Endothelial cell of umbilical vein (primary cell): ENCODE results near the gene PARD3B. TPM values are rescaled to one million over a fixed set of nuclear protein-coding genes. Genes with fewer than 3 reads are reported as not detected.

Experiments
- BruUV-seq: library from RNA; stranded (reverse); fragments of 400-500 nt; replicated peaks from 2 replicates; lab custom pipeline; 2021; lab: Mats Ljungman, UMichigan
- CTCF ChIA-PET: fragments of 300-600, 350-600 bp; sonication (Branson Sonifier 250); formaldehyde crosslinking; loops from one replicate; lab custom pipeline; 2021; ENCODE audit warnings: antibody characterized with exemption, inconsistent platforms; lab: Charles Lee
- POLR2A ChIA-PET: fragments of 300-600, 350-600 bp; sonication (Branson Sonifier 250); formaldehyde crosslinking; loops from one replicate; lab custom pipeline; 2021; ENCODE audit warnings: antibody characterized with exemption, inconsistent platforms; lab: Charles Lee
- DNase-seq: peaks from one replicate; pipeline ENCODE4 v3.0.0-alpha.2; 2011; ENCODE audit warnings: low read depth, low spot score
- FAIRE-seq: peaks from 2 replicates; lab custom pipeline; 2011; peaks lifted over from hg19 to GRCh38; lab: Jason Lieb, UNC
- H2AFZ ChIP-seq: 2 replicates; pipeline ENCODE4 v1.6.0; 2012; ENCODE audit warnings: low read depth, low read length, control low read depth, inconsistent platforms
- H3K27ac ChIP-seq: 2 replicates; pipeline ENCODE4 v1.5.1; 2011; ENCODE audit warnings: low read depth, mild to moderate bottlenecking, control low read depth, low read length, moderate library complexity; ENCODE audit not compliant: insufficient read depth
- H3K27me3 ChIP-seq, 2 experiments: 2 replicates each; pipeline versions ENCODE4 v1.6.0 to v1.6.1; 2011; ENCODE audit warnings: low read length in 2 of 2, mixed read lengths in 1 of 2; ENCODE audit not compliant: control insufficient read depth in 2 of 2, insufficient read depth in 2 of 2
- H3K36me3 ChIP-seq, 2 experiments: 2 replicates in 1 of 2; 3 replicates in 1 of 2; pipeline ENCODE4 v1.5.1; 2011; ENCODE audit warnings: low read length in 2 of 2, mild to moderate bottlenecking in 1 of 2, moderate library complexity in 1 of 2; ENCODE audit not compliant: control insufficient read depth in 2 of 2, insufficient read depth in 2 of 2; ENCODE audit errors: extremely low read depth in 1 of 2
- H3K4me1 ChIP-seq: 3 replicates; pipeline ENCODE4 v1.5.1; 2011; ENCODE audit warnings: mild to moderate bottlenecking, low read length; ENCODE audit not compliant: control insufficient read depth, insufficient read depth; ENCODE audit errors: extremely low read depth
- H3K4me2 ChIP-seq: 2 replicates; pipeline ENCODE4 v1.6.1; 2011; ENCODE audit warnings: low read length, control low read depth, mixed read lengths; ENCODE audit not compliant: insufficient read depth
- H3K4me3 ChIP-seq, 3 experiments: fragments of 200-600 bp in 1 of 3; sonication (generic), shearing (Covaris generic) in 1 of 3; replicated peaks in 1 of 3; 2 replicates each; pipeline ENCODE4 v1.5.1; 2011 to 2016; ENCODE audit warnings: control low read depth in 3 of 3, low read length in 3 of 3, mild to moderate bottlenecking in 2 of 3, inconsistent platforms in 1 of 3, low read depth in 1 of 3, moderate library complexity in 1 of 3; ENCODE audit not compliant: insufficient read depth in 1 of 3
- H3K79me2 ChIP-seq: 2 replicates; pipeline ENCODE4 v1.6.0; 2012; ENCODE audit warnings: low read length, inconsistent platforms; ENCODE audit not compliant: control insufficient read depth, insufficient read depth
- H3K9ac ChIP-seq: replicated peaks from 2 replicates; pipeline ENCODE3; 2011; ENCODE audit warnings: low read length, control low read depth; ENCODE audit not compliant: insufficient read depth; ENCODE audit errors: extremely low read depth
- H3K9me1 ChIP-seq: replicated peaks from 3 replicates; pipeline ENCODE4 v1.6.0; 2011; ENCODE audit warnings: mild to moderate bottlenecking, low read length; ENCODE audit not compliant: control insufficient read depth, insufficient read depth; ENCODE audit errors: extremely low read depth
- H3K9me3 ChIP-seq: replicated peaks from 2 replicates; pipeline ENCODE4 v1.5.1; 2012; ENCODE audit warnings: low read length, inconsistent platforms; ENCODE audit not compliant: control insufficient read depth, insufficient read depth
- H4K20me1 ChIP-seq: replicated peaks from 2 replicates; pipeline ENCODE3; 2011; ENCODE audit warnings: mild to moderate bottlenecking, low read length; ENCODE audit not compliant: control insufficient read depth, insufficient read depth; ENCODE audit errors: extremely low read depth
- EZH2 ChIP-seq: IDR thresholded peaks from 2 replicates; pipeline ENCODE4 v1.6.1; 2012; ENCODE audit warnings: borderline replicate concordance, low read depth, mild to moderate bottlenecking, moderate library complexity, low read length, inconsistent platforms; ENCODE audit not compliant: severe bottlenecking
- FOS ChIP-seq: IDR thresholded peaks from 2 replicates; pipeline ENCODE4 v1.6.1; 2011; ENCODE audit warnings: mild to moderate bottlenecking, low read length, moderate library complexity, borderline replicate concordance; ENCODE audit not compliant: insufficient read depth
- GATA2 ChIP-seq: IDR thresholded peaks from 2 replicates; pipeline ENCODE4 v1.7.0; 2011; ENCODE audit warnings: low read depth, mild to moderate bottlenecking, moderate library complexity, mixed read lengths, low read length; ENCODE audit not compliant: insufficient read length, insufficient read depth
- JUN ChIP-seq: IDR thresholded peaks from 2 replicates; pipeline ENCODE4 v1.6.1; 2011; ENCODE audit warnings: borderline replicate concordance, low read depth; ENCODE audit not compliant: insufficient read length, insufficient read depth
- MYC ChIP-seq: IDR thresholded peaks from one replicate; pipeline ENCODE4 v1.6.1; 2011; ENCODE audit warnings: mild to moderate bottlenecking, low read depth, low read length
- POLR2A ChIP-seq: IDR thresholded peaks from 2 replicates; pipeline ENCODE4 v1.6.1; 2012; ENCODE audit warnings: low read depth, mild to moderate bottlenecking, control low read depth, low read length
- POLR2AphosphoS5 ChIP-seq: IDR thresholded peaks from 2 replicates; pipeline ENCODE4 v1.6.1; 2012; ENCODE audit warnings: low read depth, mild to moderate bottlenecking, control low read depth, low read length, moderate library complexity; ENCODE audit not compliant: insufficient read depth
- dilution Hi-C: fragments of 300-500 bp; cut with MboI; formaldehyde crosslinking; loops from one replicate; pipeline ENCODE4 v1.15.0; 2019; ENCODE audit warnings: low sequenced_read_pairs; ENCODE audit not compliant: extremely low pct_ligation_motif_present
- intact Hi-C: fragments of 100-400 bp; cut with micrococcal nuclease; formaldehyde crosslinking; loops from one replicate; pipeline ENCODE4 v1.10.0; 2022
- polyA plus RNA-seq, 4 experiments: library from polyadenylated mRNA; depleted of rRNA in 3 of 4; stranded (reverse) in 3 of 4; unstranded in 1 of 4; fragments of >200 nt; gene quantifications; 2 replicates each; pipeline versions ENCODE4 v1.2.1 to v1.2.3, GENCODE V29; 2011 to 2012; ENCODE audit warnings: missing spikeins in 1 of 4
- total RNA-seq: library from RNA; stranded (reverse); gene quantifications from 2 replicates; pipeline ENCODE4 v1.2.3, GENCODE V29; 2021
- TF ChIP-seq, protein P1 (sequence below), 2 donors: IDR thresholded peaks; 1 replicate in 1 of 2; 2 replicates in 1 of 2; pipeline ENCODE4 v1.5.1; 2011; ENCODE audit warnings: low read length in 2 of 2, mild to moderate bottlenecking in 2 of 2, moderate library complexity in 2 of 2, control low read depth in 1 of 2, inconsistent platforms in 1 of 2, low read depth in 1 of 2; ENCODE audit not compliant: insufficient read depth in 1 of 2; ENCODE audit errors: extremely low read depth in 1 of 2
- TF ChIP-seq, protein P2 (sequence below): IDR thresholded peaks from 2 replicates; pipeline ENCODE4 v1.6.1; 2011; ENCODE audit not compliant: insufficient read depth, insufficient read length

PARD3B gene
- total and polyA plus RNA-seq, 2 donors (not counting 3 experiments of a cell fraction or from before 2014, with no cell fraction given) = 2.2 to 30.9 TPM

DNA sequence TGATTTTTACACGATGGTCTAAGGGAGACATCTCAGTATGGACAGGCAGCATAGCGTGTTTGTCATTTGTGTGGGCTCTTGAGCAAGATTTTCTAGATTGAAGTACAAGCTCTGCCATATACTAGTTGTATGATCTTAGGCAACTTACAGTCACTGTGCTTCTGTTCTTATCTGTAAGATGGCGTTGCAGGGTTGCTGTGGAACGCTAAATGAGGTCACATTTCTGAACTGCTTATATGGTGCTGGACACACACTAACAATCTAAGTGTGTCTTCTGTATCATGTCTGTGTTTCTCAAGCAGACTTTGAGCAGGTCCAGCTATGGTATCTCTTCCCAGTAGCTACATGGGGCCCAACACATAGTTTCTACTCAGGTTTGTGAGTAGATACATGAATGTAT lies 29.2 kb downstream of the PARD3B start:
- Histone ChIP-seq H4K20me1 (no peaks in the 10 kb centered on the region), H3K4me3 (no peak overlapping the region), H3K9me3 (no peaks in the 10 kb centered on the region), H3K4me2 (no peak overlapping the region), H3K4me1 (no peaks in the 10 kb centered on the region), H3K27ac (no peak overlapping the region), H3K36me3 (no peaks in the 10 kb centered on the region), H3K79me2 (peaks cover 4% of the 10 kb centered on the region), H3K9me1 (no peaks in the 10 kb centered on the region), H3K27me3 (no peaks in the 10 kb centered on the region), H2AFZ (no peak overlapping the region), H3K9ac (no peak overlapping the region)
- BruUV-seq = no TSS peak
- intact Hi-C loops (no loop called here), dilution Hi-C loops (no loop called here)
- CTCF ChIA-PET = interaction anchor here (0.7 kb wide), 1 partner anchor 36 kb away, joined by 3 read pairs; no protein-coding TSS in a partner anchor
- no peak for FAIRE-seq
- POLR2A ChIA-PET = no interaction called here
- TF ChIP-seq, protein P1, sequence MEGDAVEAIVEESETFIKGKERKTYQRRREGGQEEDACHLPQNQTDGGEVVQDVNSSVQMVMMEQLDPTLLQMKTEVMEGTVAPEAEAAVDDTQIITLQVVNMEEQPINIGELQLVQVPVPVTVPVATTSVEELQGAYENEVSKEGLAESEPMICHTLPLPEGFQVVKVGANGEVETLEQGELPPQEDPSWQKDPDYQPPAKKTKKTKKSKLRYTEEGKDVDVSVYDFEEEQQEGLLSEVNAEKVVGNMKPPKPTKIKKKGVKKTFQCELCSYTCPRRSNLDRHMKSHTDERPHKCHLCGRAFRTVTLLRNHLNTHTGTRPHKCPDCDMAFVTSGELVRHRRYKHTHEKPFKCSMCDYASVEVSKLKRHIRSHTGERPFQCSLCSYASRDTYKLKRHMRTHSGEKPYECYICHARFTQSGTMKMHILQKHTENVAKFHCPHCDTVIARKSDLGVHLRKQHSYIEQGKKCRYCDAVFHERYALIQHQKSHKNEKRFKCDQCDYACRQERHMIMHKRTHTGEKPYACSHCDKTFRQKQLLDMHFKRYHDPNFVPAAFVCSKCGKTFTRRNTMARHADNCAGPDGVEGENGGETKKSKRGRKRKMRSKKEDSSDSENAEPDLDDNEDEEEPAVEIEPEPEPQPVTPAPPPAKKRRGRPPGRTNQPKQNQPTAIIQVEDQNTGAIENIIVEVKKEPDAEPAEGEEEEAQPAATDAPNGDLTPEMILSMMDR (IDR thresholded peaks at IDR 0.05; ENCODE audit: extremely low read depth in 1 of 2, insufficient read depth in 1 of 2, low read depth in 1 of 2, low read length in 2 of 2) = no peak
- no peak for DNase-seq

DNA sequence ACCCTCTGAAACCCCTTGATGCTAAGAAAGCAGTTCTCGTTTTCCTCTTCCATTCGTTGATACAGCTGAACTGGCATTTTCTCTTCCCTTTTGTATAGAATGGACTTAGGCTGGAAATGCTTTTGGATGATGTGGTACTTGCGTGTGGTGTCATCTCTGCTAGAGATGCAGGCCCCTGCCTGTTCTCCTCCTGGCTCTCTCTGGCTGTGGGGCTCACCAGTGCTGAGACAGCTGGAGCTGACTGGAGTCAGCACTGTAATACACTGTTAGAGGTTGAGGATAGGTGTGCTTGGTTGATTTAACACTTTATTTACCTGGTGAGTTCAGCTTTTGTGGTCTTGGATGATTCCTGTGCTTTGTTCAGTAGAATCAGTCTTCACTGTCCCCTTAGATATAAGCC lies 30.2 kb downstream of the PARD3B start:
- H3K27ac ChIP-seq = no peak overlapping the region
- no peak for TF ChIP-seq GATA2
- no peak for TF ChIP-seq JUN
- TF ChIP-seq, protein P1 (IDR thresholded peaks at IDR 0.05; ENCODE audit: extremely low read depth in 1 of 2, insufficient read depth in 1 of 2, low read depth in 1 of 2, low read length in 2 of 2) = no peak
- no peak for TF ChIP-seq FOS
- TF ChIP-seq, protein P2, sequence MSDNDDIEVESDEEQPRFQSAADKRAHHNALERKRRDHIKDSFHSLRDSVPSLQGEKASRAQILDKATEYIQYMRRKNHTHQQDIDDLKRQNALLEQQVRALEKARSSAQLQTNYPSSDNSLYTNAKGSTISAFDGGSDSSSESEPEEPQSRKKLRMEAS = no peak
- TF ChIP-seq POLR2AphosphoS5 = no peak
- TF ChIP-seq EZH2 = no peak
- TF ChIP-seq POLR2A = no peak
- no peak for TF ChIP-seq MYC
- no TSS peak for BruUV-seq
- no peaks in the 10 kb centered on the region for H3K4me1 ChIP-seq
- H3K9me3 ChIP-seq = no peaks in the 10 kb centered on the region
- DNase-seq = no peak
- CTCF ChIA-PET = no interaction called here
- H3K36me3 ChIP-seq = no peaks in the 10 kb centered on the region
- H3K79me2 ChIP-seq = peaks cover 3% of the 10 kb centered on the region
- no peak overlapping the region for H3K4me2 ChIP-seq
- intact Hi-C loops = no loop called here
- POLR2A ChIA-PET = no interaction called here
- no peak for FAIRE-seq
- dilution Hi-C loops = no loop called here
- no peaks in the 10 kb centered on the region for H3K27me3 ChIP-seq
- H3K9ac ChIP-seq = no peak overlapping the region
- H2AFZ ChIP-seq = no peak overlapping the region
- no peak overlapping the region for H3K4me3 ChIP-seq
- no peaks in the 10 kb centered on the region for H4K20me1 ChIP-seq
- H3K9me1 ChIP-seq = no peaks in the 10 kb centered on the region
